Posterior vena cava (tissue), 2 donors: ENCODE data around the gene ZKSCAN1. TPM values are rescaled to one million over a fixed set of nuclear protein-coding genes. Genes with fewer than 3 reads are reported as not detected.

Source experiments
- DNase-seq: peaks from one replicate; pipeline ENCODE4 v3.0.0-alpha.2; 2020; ENCODE audit warnings: low spot score
- intact Hi-C, 2 donors: fragments of 100-400 bp; cut with DNase I; formaldehyde crosslinking; loops; one replicate each; pipeline versions ENCODE4 v1.14.1 to v1.14.2; 2022 to 2023
- total RNA-seq, 2 donors: library from RNA; stranded (reverse); fragmentation: NEBNext Ultra II Directional; extraction: Animal tissue kit (Norgen Biotek cat#: 25700); gene quantifications; one replicate each; pipeline ENCODE4 v1.2.1, GENCODE V29; 2021
- donor health status: DM: yes; HTN: yes; CAD: no.
- donor health status: DM: yes; HTN: yes; CAD: no.

ZKSCAN1 gene
- total RNA-seq, 2 donors from 2014 or later: 47.4 to 53.1 TPM

- no peak for DNase-seq
- intact Hi-C loops: no loop called here
Observed at GRCh38 chr7:100090527-100091410, 75.4 kb downstream of the ZKSCAN1 start.

Other genes starting within 250 kb of the ZKSCAN1 start
- gene CYP3A4, start 231.4 kb upstream of the ZKSCAN1 start, total RNA-seq: not detected
- gene CYP3A43, start 187.6 kb upstream of the ZKSCAN1 start, total RNA-seq: under 1 TPM in 1 of 2 donors, not detected in 1; 0.14 TPM
- gene OR2AE1, start 138.6 kb upstream of the ZKSCAN1 start, total RNA-seq: under 1 TPM in 1 of 2 donors, not detected in 1; 0.51 TPM
- 10 to 100 TPM; 14.7 to 22.9 TPM for gene TRIM4, start 96.1 kb upstream of the ZKSCAN1 start, total RNA-seq
- gene GJC3, start 86.0 kb upstream of the ZKSCAN1 start, total RNA-seq: not detected
- 1 to 10 TPM in 1 of 2 donors, under 1 TPM in 1; 0.33 to 1.2 TPM for gene AZGP1, start 39.6 kb upstream of the ZKSCAN1 start, total RNA-seq
- gene ZSCAN21, start 34.2 kb downstream of the ZKSCAN1 start, total RNA-seq: 10 to 100 TPM in 1 of 2 donors, 1 to 10 TPM in 1; 9.2 to 10.7 TPM
- 10 to 100 TPM; 17.0 to 18.0 TPM for gene ZNF3, start 66.1 kb downstream of the ZKSCAN1 start, total RNA-seq
- 10 to 100 TPM; 78.4 to 80.0 TPM for gene COPS6, start 73.4 kb downstream of the ZKSCAN1 start, total RNA-seq
- 10 to 100 TPM; 21.6 to 21.7 TPM for gene MCM7, start 85.8 kb downstream of the ZKSCAN1 start, total RNA-seq
- 10 to 100 TPM; 11.6 to 15.5 TPM for gene AP4M1, start 86.0 kb downstream of the ZKSCAN1 start, total RNA-seq
- gene TAF6, start 103.8 kb downstream of the ZKSCAN1 start, total RNA-seq: 10 to 100 TPM; 34.3 to 35.4 TPM
- 10 to 100 TPM in 1 of 2 donors, 1 to 10 TPM in 1; 9.6 to 18.3 TPM for gene CNPY4, start 104.0 kb downstream of the ZKSCAN1 start, total RNA-seq
- gene MBLAC1, start 111.4 kb downstream of the ZKSCAN1 start, total RNA-seq: 1 to 10 TPM; 1.6 to 1.7 TPM
- gene LAMTOR4, start 133.3 kb downstream of the ZKSCAN1 start, total RNA-seq: 10 to 100 TPM; 72.6 to 91.6 TPM
- gene TRAPPC14, start 143.1 kb downstream of the ZKSCAN1 start, total RNA-seq: 10 to 100 TPM; 11.2 to 13.3 TPM
- 10 to 100 TPM in 1 of 2 donors, 1 to 10 TPM in 1; 6.2 to 11.2 TPM for gene GAL3ST4, start 153.0 kb downstream of the ZKSCAN1 start, total RNA-seq
- 1 to 10 TPM in 1 of 2 donors, under 1 TPM in 1; 0.81 to 1.2 TPM for gene GPC2, start 161.8 kb downstream of the ZKSCAN1 start, total RNA-seq
- gene STAG3, start 162.3 kb downstream of the ZKSCAN1 start, total RNA-seq: 1 to 10 TPM in 1 of 2 donors, under 1 TPM in 1; 0.52 to 1.2 TPM
- under 1 TPM; 0.42 to 0.67 TPM for gene PVRIG, start 204.4 kb downstream of the ZKSCAN1 start, total RNA-seq